ENCODE measurements around the gene TBC1D8. TPM values are rescaled to one million over a fixed set of nuclear protein-coding genes. Genes with fewer than 3 reads are reported as not detected.

The TBC1D8 gene
- polyA plus RNA-seq, 3 donors, result 16.1 to 78.0 (median 22.4) TPM

GRCh38 chr2:101139495-101139894 lies 11.7 kb downstream of the TBC1D8 start:
- no peaks in the 10 kb centered on the region for H3K9me3 ChIP-seq (replicated peaks in 1 of 2; ENCODE audit: control insufficient read depth in 1 of 2, insufficient read depth in 1 of 2, low read length in 2 of 2)
- no peaks in the 10 kb centered on the region for H3K27me3 ChIP-seq (ENCODE audit: control insufficient read depth in 2 of 2, insufficient read depth in 2 of 2, low read length in 2 of 2)
- H3K27ac ChIP-seq (ENCODE audit: low read depth in 1 of 2, low read length in 2 of 2), result no peak overlapping the region
- no peak overlapping the region for H3K4me2 ChIP-seq (replicated peaks; ENCODE audit: extremely low read depth, low read length, poor library complexity, severe bottlenecking)
- Mint-ChIP-seq H3K4me1 (peaks cover 33% of the 10 kb centered on the region), H3K4me3 (no peak overlapping the region), H3K36me3 (peaks cover 16 to 17% of the 10 kb centered on the region in 2 donors), H3K27ac (peak overlapping the region in 2 of 7 donors; percentile 32 to 37), H3K27me3 (ENCODE audit: low read depth in 3 of 3) (peaks cover 0 to 3% (median 0%) of the 10 kb centered on the region in 3 donors), H3K9me3 (peaks cover 0 to 14% (median 4%) of the 10 kb centered on the region in 7 donors)
- H3K36me3 ChIP-seq (replicated peaks in 1 of 2; ENCODE audit: control insufficient read depth in 1 of 2, insufficient read depth in 2 of 2, low read length in 2 of 2), result peaks cover 0 to 5% of the 10 kb centered on the region in 2 donors
- H3K4me3 ChIP-seq (replicated peaks in 1 of 3; ENCODE audit: low read depth in 2 of 3, low read length in 3 of 3), result no peak overlapping the region
- WGBS (ENCODE audit: insufficient coverage), result 94% methylated on average over 4 of the region's 4 CpGs
- H2AFZ ChIP-seq (ENCODE audit: insufficient read depth, low read depth, low read length, poor library complexity, severe bottlenecking), result no peak overlapping the region
- DNase-seq, result no peak
- H4K20me1 ChIP-seq (ENCODE audit: insufficient read depth, low read length), result peaks cover 99% of the 10 kb centered on the region
- H3K9ac ChIP-seq (ENCODE audit: insufficient read depth, low read length, poor library complexity, severe bottlenecking), result no peak overlapping the region
- no peak for TF ChIP-seq CTCF (IDR thresholded peaks at IDR 0.05)
- intact Hi-C loops (cut with micrococcal nuclease), result no loop called here
- H3K4me1 ChIP-seq (ENCODE audit: control insufficient read depth in 1 of 2, insufficient read depth in 2 of 2, low read length in 2 of 2), result peaks cover 3 to 8% of the 10 kb centered on the region in 2 donors
- peaks cover 76% of the 10 kb centered on the region for H3K79me2 ChIP-seq (ENCODE audit: insufficient read depth, low read length)

GRCh38 chr2:101135412-101136296 lies 15.5 kb downstream of the TBC1D8 start:
- H3K79me2 ChIP-seq (ENCODE audit: insufficient read depth, low read length), result peaks cover 43% of the 10 kb centered on the region
- H3K27me3 ChIP-seq (ENCODE audit: control insufficient read depth in 2 of 2, insufficient read depth in 2 of 2, low read length in 2 of 2), result no peaks in the 10 kb centered on the region
- 96% methylated on average over 8 of the region's 9 CpGs for WGBS (ENCODE audit: insufficient coverage)
- H3K27ac ChIP-seq (ENCODE audit: low read depth in 1 of 2, low read length in 2 of 2), result no peak overlapping the region
- H3K4me1 ChIP-seq (ENCODE audit: control insufficient read depth in 1 of 2, insufficient read depth in 2 of 2, low read length in 2 of 2), result peaks cover 14 to 17% of the 10 kb centered on the region in 2 donors
- Mint-ChIP-seq H3K27me3 (ENCODE audit: low read depth in 3 of 3) (peaks cover 0 to 3% (median 2%) of the 10 kb centered on the region in 3 donors), H3K4me3 (no peak overlapping the region), H3K36me3 (peaks cover 12 to 15% of the 10 kb centered on the region in 2 donors), H3K9me3 (peaks cover 6 to 20% (median 10%) of the 10 kb centered on the region in 7 donors), H3K4me1 (peaks cover 24% of the 10 kb centered on the region), H3K27ac (peak overlapping the region in 2 of 7 donors; percentile 15 to 18)
- H4K20me1 ChIP-seq (ENCODE audit: insufficient read depth, low read length), result peaks cover 99% of the 10 kb centered on the region
- no peak overlapping the region for H3K9ac ChIP-seq (ENCODE audit: insufficient read depth, low read length, poor library complexity, severe bottlenecking)
- no peak overlapping the region for H2AFZ ChIP-seq (ENCODE audit: insufficient read depth, low read depth, low read length, poor library complexity, severe bottlenecking)
- no peaks in the 10 kb centered on the region for H3K36me3 ChIP-seq (replicated peaks in 1 of 2; ENCODE audit: control insufficient read depth in 1 of 2, insufficient read depth in 2 of 2, low read length in 2 of 2)
- H3K4me2 ChIP-seq (replicated peaks; ENCODE audit: extremely low read depth, low read length, poor library complexity, severe bottlenecking), result no peak overlapping the region
- intact Hi-C loops (cut with micrococcal nuclease), result no loop called here
- H3K4me3 ChIP-seq (replicated peaks in 1 of 3; ENCODE audit: low read depth in 2 of 3, low read length in 3 of 3), result no peak overlapping the region
- H3K9me3 ChIP-seq (replicated peaks in 1 of 2; ENCODE audit: control insufficient read depth in 1 of 2, insufficient read depth in 1 of 2, low read length in 2 of 2), result no peaks in the 10 kb centered on the region
- no peak for TF ChIP-seq CTCF (IDR thresholded peaks at IDR 0.05)
- DNase-seq, result no peak

Measured in CD14-positive monocyte (primary cell).